Retinal pigment epithelial cell (primary cell): ENCODE measurements around the gene CFAP73.

Source experiments
- DNase-seq: peaks from one replicate; pipeline ENCODE4 v3.0.0-alpha.2; 2010; ENCODE audit warnings: low read depth
- H3K4me3 ChIP-seq: 2 replicates; pipeline ENCODE4 v1.5.1; 2011; ENCODE audit warnings: mild to moderate bottlenecking, low read length, control low read depth, moderate library complexity
- TF ChIP-seq, protein P1 (sequence below): conservative IDR thresholded peaks from 2 replicates; pipeline ENCODE4 v1.5.1; 2011; ENCODE audit warnings: low read depth, low read length, control low read depth, inconsistent platforms

The CFAP73 gene

DNA sequence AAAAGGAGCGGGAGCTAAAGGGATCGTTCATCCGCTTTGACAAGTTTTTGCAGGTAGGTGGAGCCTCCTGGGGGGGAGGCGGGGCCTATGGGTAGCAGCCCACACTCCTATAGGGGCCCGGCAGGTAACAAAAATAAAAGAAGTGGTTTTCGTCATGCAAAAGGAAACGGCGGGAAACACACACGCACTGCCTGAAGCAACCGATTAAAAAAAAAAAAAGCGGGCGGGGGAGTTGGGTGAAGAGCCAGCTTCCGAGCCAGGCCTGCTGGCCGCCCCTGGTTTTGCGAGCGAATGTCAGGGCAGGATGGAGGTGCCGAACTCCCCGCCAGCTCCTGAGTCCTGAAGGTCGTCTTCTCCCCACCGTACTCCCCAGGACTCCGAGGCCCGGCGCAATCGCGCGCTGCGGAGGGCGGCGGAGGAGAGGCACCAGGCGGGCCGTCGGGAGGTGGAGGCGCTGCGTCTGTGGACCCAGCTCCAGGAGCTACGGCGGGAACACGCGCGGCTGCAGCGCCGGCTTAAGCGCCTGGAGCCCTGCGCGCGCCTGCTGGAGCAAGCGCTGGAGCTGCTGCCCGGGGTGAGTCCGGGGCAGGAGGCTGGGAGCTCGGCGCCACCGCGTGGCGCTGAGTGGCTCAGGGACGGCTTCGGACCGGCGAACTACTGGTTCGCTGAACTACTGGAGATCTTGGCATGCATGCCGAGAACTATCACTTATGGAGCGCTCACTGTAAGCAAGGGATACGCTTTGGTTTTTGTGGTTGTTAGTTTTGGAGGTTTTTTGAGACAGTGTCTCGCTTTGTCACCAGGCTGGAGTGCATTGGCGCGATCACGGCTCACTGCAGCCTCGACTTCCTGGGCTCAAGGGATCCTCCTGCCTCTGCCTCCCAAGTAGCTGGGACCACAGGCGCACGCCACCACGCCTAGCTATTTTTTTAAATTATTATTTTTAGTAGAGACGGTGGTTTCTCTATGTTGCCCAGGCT lies 3.6 kb downstream of the CFAP73 start:
- TF ChIP-seq, protein P1, sequence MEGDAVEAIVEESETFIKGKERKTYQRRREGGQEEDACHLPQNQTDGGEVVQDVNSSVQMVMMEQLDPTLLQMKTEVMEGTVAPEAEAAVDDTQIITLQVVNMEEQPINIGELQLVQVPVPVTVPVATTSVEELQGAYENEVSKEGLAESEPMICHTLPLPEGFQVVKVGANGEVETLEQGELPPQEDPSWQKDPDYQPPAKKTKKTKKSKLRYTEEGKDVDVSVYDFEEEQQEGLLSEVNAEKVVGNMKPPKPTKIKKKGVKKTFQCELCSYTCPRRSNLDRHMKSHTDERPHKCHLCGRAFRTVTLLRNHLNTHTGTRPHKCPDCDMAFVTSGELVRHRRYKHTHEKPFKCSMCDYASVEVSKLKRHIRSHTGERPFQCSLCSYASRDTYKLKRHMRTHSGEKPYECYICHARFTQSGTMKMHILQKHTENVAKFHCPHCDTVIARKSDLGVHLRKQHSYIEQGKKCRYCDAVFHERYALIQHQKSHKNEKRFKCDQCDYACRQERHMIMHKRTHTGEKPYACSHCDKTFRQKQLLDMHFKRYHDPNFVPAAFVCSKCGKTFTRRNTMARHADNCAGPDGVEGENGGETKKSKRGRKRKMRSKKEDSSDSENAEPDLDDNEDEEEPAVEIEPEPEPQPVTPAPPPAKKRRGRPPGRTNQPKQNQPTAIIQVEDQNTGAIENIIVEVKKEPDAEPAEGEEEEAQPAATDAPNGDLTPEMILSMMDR: peak; percentile 35
- no peak for DNase-seq
- peak overlapping the region; percentile 33 for H3K4me3 ChIP-seq

DNA sequence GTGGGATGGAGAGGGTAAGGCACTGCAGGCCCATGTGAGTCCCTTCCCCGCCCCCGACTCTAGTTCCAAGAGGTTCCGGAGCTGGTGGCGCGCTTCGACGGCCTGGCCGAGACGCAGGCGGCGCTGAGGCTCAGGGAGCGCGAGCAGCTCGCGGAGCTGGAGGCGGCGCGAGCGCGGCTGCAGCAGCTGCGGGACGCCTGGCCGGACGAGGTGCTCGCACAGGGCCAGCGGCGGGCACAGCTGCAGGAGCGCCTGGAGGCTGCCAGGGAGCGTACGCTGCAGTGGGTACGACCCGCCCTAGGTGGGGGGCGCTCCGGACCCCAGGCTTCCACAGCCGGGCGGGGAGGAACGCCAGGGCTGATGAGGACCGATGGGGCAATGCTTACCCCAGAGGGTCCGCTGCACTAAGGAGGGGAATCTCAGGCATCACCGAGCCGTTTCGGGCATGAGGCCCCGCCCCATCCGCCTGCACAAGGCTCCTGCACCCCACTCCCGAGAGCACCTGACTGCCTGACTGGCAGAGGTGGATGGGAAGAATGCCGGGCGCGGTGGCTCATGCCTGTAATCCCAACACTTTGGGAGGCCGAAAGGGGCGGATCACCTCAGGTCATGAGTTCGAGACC lies 4.9 kb downstream of the CFAP73 start:
- H3K4me3 ChIP-seq: peak overlapping the region; percentile 29

DNA sequence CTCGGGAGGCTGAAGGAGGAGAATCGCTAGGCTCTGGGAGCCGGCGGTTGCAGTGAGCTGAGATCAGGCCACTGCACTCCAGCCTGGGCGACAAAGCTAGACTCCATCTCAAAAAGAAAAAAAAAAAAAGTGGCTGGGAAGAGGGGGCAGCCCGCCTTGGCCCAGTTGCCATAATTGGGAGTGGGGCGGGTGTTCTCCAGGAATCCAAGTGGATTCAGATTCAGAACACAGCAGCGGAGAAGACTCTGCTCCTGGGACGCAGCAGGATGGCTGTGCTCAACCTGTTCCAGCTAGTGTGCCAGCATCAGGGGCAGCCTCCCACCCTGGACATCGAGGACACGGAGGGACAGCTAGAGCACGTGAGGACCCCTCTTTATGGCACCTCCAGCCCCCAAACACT lies 5.5 kb downstream of the CFAP73 start:
- H3K4me3 ChIP-seq: no peak overlapping the region
- DNase-seq: no peak
- TF ChIP-seq, protein P1: no peak

More for the DNA sequence above, 4.9 kb downstream of the CFAP73 start:
- no peak for DNase-seq
- TF ChIP-seq, protein P1: no peak

DNA sequence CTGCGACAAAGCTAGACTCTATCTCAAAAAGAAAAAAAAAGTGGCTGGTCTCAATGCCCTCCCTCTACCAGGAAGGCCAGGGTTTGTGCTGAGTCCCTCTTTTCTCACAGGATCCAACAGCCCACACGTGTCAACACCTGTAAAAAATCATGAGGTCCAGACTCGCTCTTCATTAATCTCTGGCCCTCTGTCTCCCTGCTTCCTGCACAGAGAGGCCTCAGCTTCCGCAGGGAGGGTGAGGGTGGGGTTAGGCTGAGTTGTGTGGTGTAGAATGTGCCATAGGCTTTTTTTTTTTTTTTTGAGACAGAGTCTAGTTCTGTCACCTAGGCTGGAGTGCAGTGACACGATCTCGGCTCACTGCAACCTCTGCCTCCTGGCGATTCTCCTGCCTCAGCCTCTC lies 6.1 kb downstream of the CFAP73 start:
- TF ChIP-seq, protein P1: no peak
- no peak overlapping the region for H3K4me3 ChIP-seq
- no peak for DNase-seq

DNA sequence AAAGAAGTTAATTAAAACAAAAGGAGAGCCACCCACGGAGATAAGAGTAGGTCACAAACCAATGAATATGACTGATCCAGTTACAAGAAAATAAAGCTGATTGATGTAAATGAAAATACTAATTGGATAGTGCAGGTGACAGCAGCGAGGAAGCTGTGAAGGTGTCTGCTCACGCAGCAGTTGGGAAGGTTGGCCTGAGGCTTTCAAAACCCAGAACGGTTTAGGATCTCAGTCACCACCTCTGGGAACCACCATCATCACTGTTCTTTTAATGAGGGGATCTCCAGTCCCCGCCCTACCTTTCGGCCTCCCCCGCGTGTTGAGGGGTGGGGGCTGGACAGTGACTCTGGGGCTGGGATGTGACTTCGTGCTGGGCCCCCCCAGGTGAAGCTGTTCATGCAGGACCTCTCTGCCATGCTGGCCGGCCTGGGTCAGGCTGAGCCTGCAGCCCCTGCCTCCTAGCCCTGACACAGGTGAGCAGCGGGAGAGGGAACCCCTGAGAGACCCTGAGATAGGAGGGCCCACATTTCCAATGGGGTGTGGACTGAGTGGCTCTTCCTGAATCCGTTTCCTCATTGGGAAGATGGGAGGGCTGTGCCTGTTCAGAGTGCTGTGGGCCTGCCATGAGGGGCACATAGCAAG lies 7.8 kb downstream of the CFAP73 start:
- H3K4me3 ChIP-seq: no peak overlapping the region
- DNase-seq: no peak
- TF ChIP-seq, protein P1: no peak

DNA sequence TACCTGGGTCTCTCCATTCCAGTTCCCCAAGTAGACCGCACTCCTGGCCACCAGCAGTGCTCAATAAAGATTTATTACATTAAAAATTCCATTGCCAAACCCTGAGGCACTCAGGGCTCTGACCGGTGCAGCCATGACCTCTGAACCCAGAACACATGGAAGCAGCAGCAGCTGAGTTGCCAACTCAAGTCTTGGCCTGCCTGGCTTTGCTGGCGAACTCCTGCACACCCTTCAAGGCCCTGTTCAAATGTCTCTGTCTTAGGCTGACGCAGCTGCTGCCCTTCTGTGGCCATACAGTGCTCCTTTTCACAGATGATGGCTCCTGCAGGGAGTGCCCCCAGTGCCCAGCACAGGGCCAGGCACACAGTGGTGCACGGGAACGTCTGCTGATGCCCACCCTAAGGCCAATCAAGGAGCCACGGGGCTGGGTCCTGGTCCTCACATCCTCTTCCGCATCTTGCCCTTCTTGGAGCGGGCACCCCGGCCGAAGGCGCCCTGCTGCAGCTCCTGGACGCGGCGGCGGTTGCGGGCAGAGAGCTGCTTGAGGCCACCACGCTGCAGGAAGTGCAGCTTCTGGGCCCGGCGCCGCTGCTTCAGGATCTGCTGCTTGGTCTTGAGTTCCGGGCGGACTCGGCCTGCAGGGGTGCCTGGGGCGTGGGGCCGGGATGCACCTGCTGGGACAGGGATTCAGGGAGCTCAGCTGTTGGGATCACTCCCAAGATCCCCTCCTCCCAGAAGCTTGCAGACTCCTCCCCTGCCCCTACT lies 9.1 kb downstream of the CFAP73 start:
- no peak overlapping the region for H3K4me3 ChIP-seq
- TF ChIP-seq, protein P1: no peak
- DNase-seq: no peak
